ENCODE data around the gene RAB3A.

The RAB3A gene

GRCh38 chr19:18231775-18232174 is 27.9 kb upstream of the RAB3A start:
- Histone ChIP-seq H3K9me3 (ENCODE audit: control insufficient read depth, low read length) (no peaks in the 10 kb centered on the region), H3K36me3 (ENCODE audit: control insufficient read depth, insufficient read depth, low read length) (no peaks in the 10 kb centered on the region), H3K27ac (ENCODE audit: low read depth, low read length, severe bottlenecking) (no peak overlapping the region), H3K4me3 (ENCODE audit: extremely low read depth, insufficient read depth, low read length, poor library complexity, severe bottlenecking) (no peak overlapping the region), H3K4me1 (ENCODE audit: control insufficient read depth, insufficient read depth, low read length, poor library complexity, severe bottlenecking) (peaks cover 8% of the 10 kb centered on the region)
- WGBS, 2 experiments (ENCODE audit: insufficient coverage in 2 of 2): 43 to 86% methylated on average over 1 of the region's 4 CpGs

GRCh38 chr19:18230941-18231734 is 27.3 kb upstream of the RAB3A start:
- H3K4me1 ChIP-seq (ENCODE audit: control insufficient read depth, insufficient read depth, low read length, poor library complexity, severe bottlenecking): peaks cover 11% of the 10 kb centered on the region
- H3K27ac ChIP-seq (ENCODE audit: low read depth, low read length, severe bottlenecking): no peak overlapping the region
- H3K4me3 ChIP-seq (ENCODE audit: extremely low read depth, insufficient read depth, low read length, poor library complexity, severe bottlenecking): no peak overlapping the region
- no peaks in the 10 kb centered on the region for H3K36me3 ChIP-seq (ENCODE audit: control insufficient read depth, insufficient read depth, low read length)
- 71 to 76% methylated on average over 14 to 18 of the region's 18 CpGs for WGBS, 2 experiments (ENCODE audit: insufficient coverage in 2 of 2)
- H3K9me3 ChIP-seq (ENCODE audit: control insufficient read depth, low read length): no peaks in the 10 kb centered on the region

- 84% methylated on average over 3 of the region's 4 CpGs for WGBS, 2 experiments (ENCODE audit: insufficient coverage in 2 of 2)
- Histone ChIP-seq H3K27ac (ENCODE audit: low read depth, low read length, severe bottlenecking) (no peak overlapping the region), H3K9me3 (ENCODE audit: control insufficient read depth, low read length) (no peaks in the 10 kb centered on the region), H3K36me3 (ENCODE audit: control insufficient read depth, insufficient read depth, low read length) (no peaks in the 10 kb centered on the region), H3K4me1 (ENCODE audit: control insufficient read depth, insufficient read depth, low read length, poor library complexity, severe bottlenecking) (peaks cover 15% of the 10 kb centered on the region), H3K4me3 (ENCODE audit: extremely low read depth, insufficient read depth, low read length, poor library complexity, severe bottlenecking) (no peak overlapping the region)
Measured at GRCh38 chr19:18229915-18230314, 26.1 kb upstream of the RAB3A start.

- Histone ChIP-seq H3K4me1 (ENCODE audit: control insufficient read depth, insufficient read depth, low read length, poor library complexity, severe bottlenecking) (peaks cover 15% of the 10 kb centered on the region), H3K36me3 (ENCODE audit: control insufficient read depth, insufficient read depth, low read length) (no peaks in the 10 kb centered on the region), H3K4me3 (ENCODE audit: extremely low read depth, insufficient read depth, low read length, poor library complexity, severe bottlenecking) (no peak overlapping the region), H3K27ac (ENCODE audit: low read depth, low read length, severe bottlenecking) (no peak overlapping the region), H3K9me3 (ENCODE audit: control insufficient read depth, low read length) (no peaks in the 10 kb centered on the region)
- WGBS, 2 experiments (ENCODE audit: insufficient coverage in 2 of 2): 78 to 100% methylated on average over 2 to 4 of the region's 5 CpGs
Measured at GRCh38 chr19:18229474-18229873, 25.6 kb upstream of the RAB3A start.

GRCh38 chr19:18227781-18228271 is 24.0 kb upstream of the RAB3A start:
- no peak overlapping the region for H3K4me3 ChIP-seq (ENCODE audit: extremely low read depth, insufficient read depth, low read length, poor library complexity, severe bottlenecking)
- no peaks in the 10 kb centered on the region for H3K36me3 ChIP-seq (ENCODE audit: control insufficient read depth, insufficient read depth, low read length)
- peaks cover 15% of the 10 kb centered on the region for H3K4me1 ChIP-seq (ENCODE audit: control insufficient read depth, insufficient read depth, low read length, poor library complexity, severe bottlenecking)
- WGBS, 2 experiments (ENCODE audit: insufficient coverage in 2 of 2): 85 to 89% methylated on average over 4 to 5 of the region's 6 CpGs
- no peaks in the 10 kb centered on the region for H3K9me3 ChIP-seq (ENCODE audit: control insufficient read depth, low read length)
- no peak overlapping the region for H3K27ac ChIP-seq (ENCODE audit: low read depth, low read length, severe bottlenecking)

GRCh38 chr19:18226956-18227780 is 23.3 kb upstream of the RAB3A start:
- no peak overlapping the region for H3K4me3 ChIP-seq (ENCODE audit: extremely low read depth, insufficient read depth, low read length, poor library complexity, severe bottlenecking)
- H3K9me3 ChIP-seq (ENCODE audit: control insufficient read depth, low read length): no peaks in the 10 kb centered on the region
- no peak overlapping the region for H3K27ac ChIP-seq (ENCODE audit: low read depth, low read length, severe bottlenecking)
- WGBS, 2 experiments (ENCODE audit: insufficient coverage in 2 of 2): 89 to 90% methylated on average over 15 to 18 of the region's 18 CpGs
- no peaks in the 10 kb centered on the region for H3K36me3 ChIP-seq (ENCODE audit: control insufficient read depth, insufficient read depth, low read length)
- H3K4me1 ChIP-seq (ENCODE audit: control insufficient read depth, insufficient read depth, low read length, poor library complexity, severe bottlenecking): peaks cover 9% of the 10 kb centered on the region

- 27 to 38% methylated on average over 24 to 44 of the region's 51 CpGs for WGBS, 2 experiments (ENCODE audit: insufficient coverage in 2 of 2)
- Histone ChIP-seq H3K4me1 (ENCODE audit: control insufficient read depth, insufficient read depth, low read length, poor library complexity, severe bottlenecking) (peaks cover 7% of the 10 kb centered on the region), H3K27ac (ENCODE audit: low read depth, low read length, severe bottlenecking) (no peak within 1 kb of the TSS), H3K9me3 (ENCODE audit: control insufficient read depth, low read length) (no peaks in the 10 kb centered on the region), H3K36me3 (ENCODE audit: control insufficient read depth, insufficient read depth, low read length) (no peaks in the 10 kb centered on the region), H3K4me3 (ENCODE audit: extremely low read depth, insufficient read depth, low read length, poor library complexity, severe bottlenecking) (peak within 1 kb of the TSS; percentile 56)
Measured at GRCh38 chr19:18225702-18226468, 22.0 kb upstream of the RAB3A start, which contains the start of gene PDE4C. TSS of gene PDE4C (minus strand) at chr19:18226438. CDS start at chr19:18226415, 23 bp downstream.

- WGBS, 2 experiments (ENCODE audit: insufficient coverage in 2 of 2): 26 to 27% methylated on average over 12 to 14 of the region's 16 CpGs
- no peaks in the 10 kb centered on the region for H3K9me3 ChIP-seq (ENCODE audit: control insufficient read depth, low read length)
- peaks cover 7% of the 10 kb centered on the region for H3K4me1 ChIP-seq (ENCODE audit: control insufficient read depth, insufficient read depth, low read length, poor library complexity, severe bottlenecking)
- peak overlapping the region; percentile 56 for H3K4me3 ChIP-seq (ENCODE audit: extremely low read depth, insufficient read depth, low read length, poor library complexity, severe bottlenecking)
- no peaks in the 10 kb centered on the region for H3K36me3 ChIP-seq (ENCODE audit: control insufficient read depth, insufficient read depth, low read length)
- H3K27ac ChIP-seq (ENCODE audit: low read depth, low read length, severe bottlenecking): no peak overlapping the region
Measured at GRCh38 chr19:18225355-18225701, 21.5 kb upstream of the RAB3A start.

GRCh38 chr19:18224525-18225354 is 20.9 kb upstream of the RAB3A start:
- Histone ChIP-seq H3K4me3 (ENCODE audit: extremely low read depth, insufficient read depth, low read length, poor library complexity, severe bottlenecking) (peak overlapping the region; percentile 56), H3K4me1 (ENCODE audit: control insufficient read depth, insufficient read depth, low read length, poor library complexity, severe bottlenecking) (peaks cover 7% of the 10 kb centered on the region), H3K9me3 (ENCODE audit: control insufficient read depth, low read length) (no peaks in the 10 kb centered on the region), H3K27ac (ENCODE audit: low read depth, low read length, severe bottlenecking) (peak overlapping the region; percentile 5), H3K36me3 (ENCODE audit: control insufficient read depth, insufficient read depth, low read length) (no peaks in the 10 kb centered on the region)
- WGBS, 2 experiments (ENCODE audit: insufficient coverage in 2 of 2): 7 to 9% methylated on average over 65 to 72 of the region's 81 CpGs

Measured in mesodermal cell (in vitro differentiated cells).